Coronary artery (tissue), 2 donors: Measurements from ENCODE around the gene ZG16B.

Experiments used
- DNase-seq: peaks from one replicate; pipeline ENCODE4 v3.0.0-alpha.2; 2017; ENCODE audit warnings: low spot score
- H3K27ac ChIP-seq, 2 donors: fragments of 200-600 bp; sonication (generic); one replicate each; pipeline ENCODE4 v1.5.1; 2016 to 2019
- H3K4me3 ChIP-seq: fragments of 200-600 bp; sonication (generic); 2 replicates; pipeline ENCODE4 v1.5.1; 2016; ENCODE audit warnings: mild to moderate bottlenecking, moderate library complexity
- CTCF ChIP-seq: fragments of 200-600 bp; sonication (generic); IDR thresholded peaks from one replicate; pipeline ENCODE4 v1.5.1; 2019; ENCODE audit warnings: antibody characterized with exemption

The ZG16B gene

GRCh38 chr16:2786061-2786825 lies 43.9 kb upstream of the ZG16B start:
- Histone ChIP-seq H3K27ac (no peak overlapping the region), H3K4me3 (no peak overlapping the region)
- TF ChIP-seq CTCF: no peak
- DNase-seq: no peak

DNA sequence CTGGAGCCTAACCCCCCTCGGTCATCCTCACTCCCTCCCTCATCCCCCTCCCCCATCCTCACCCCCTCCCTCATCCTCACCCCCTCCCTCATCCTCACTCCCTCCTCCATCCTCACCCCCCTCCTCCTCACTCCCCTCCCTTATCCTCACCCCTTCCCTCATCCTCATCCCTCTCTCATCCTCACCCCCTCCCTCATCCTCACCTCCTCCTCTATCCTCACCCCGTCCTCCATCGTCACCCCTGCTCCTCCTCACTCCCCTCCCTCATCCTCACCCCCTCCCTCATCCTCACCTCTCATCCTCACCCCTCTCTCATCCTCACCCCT lies 43.3 kb upstream of the ZG16B start:
- Histone ChIP-seq H3K4me3 (no peak overlapping the region), H3K27ac (no peak overlapping the region)
- TF ChIP-seq CTCF: no peak
- no peak for DNase-seq

DNA sequence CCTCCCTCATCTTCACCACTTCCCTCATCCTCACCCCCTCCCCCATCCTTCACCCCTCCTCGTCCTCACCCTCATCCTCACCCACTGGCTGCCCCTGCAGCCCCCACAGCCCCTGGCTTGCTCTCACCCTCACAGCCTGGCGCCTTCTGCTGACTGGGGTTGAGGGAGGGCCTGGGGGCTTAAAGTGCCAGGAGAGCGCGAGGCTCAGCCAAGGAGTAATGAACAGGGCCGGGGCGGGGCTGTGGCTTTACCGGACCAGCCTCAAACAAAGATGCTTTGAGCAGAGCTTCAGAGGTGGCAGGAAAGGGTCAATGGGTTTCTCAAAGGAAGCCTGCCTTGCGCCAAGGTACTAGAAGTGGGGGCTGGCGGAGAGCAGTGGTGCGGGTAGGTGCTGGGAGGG lies 42.7 kb upstream of the ZG16B start, which contains the start of gene PRSS33:
PRSS33 (minus strand) TSS at position 155 of the 400 bp plus-strand sequence. CDS start 1,013 bp downstream, outside the sequence.
- DNase-seq: no peak
- no peak for TF ChIP-seq CTCF
- H3K27ac ChIP-seq: no peak within 1 kb of the TSS
- H3K4me3 ChIP-seq: no peak within 1 kb of the TSS

DNA sequence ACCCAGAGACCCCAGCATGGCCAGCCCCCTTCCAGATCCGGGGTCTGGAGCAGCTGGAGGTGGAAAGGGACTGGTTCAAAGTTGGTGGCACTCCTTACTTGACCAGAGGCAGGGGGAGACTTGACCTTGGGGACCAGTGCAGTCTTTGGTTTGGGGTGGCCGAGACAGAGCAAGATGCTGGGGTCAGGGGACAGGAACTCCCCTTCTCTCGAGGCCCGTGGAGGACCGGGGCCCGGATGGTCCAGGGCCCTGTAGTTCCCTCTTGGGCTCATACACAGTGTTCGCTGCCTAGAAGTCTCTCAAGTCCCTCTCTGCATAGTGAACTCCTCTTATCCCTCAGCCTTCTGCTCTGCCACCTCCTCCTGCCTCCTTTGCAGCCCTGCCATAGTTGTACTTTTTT lies 42.1 kb upstream of the ZG16B start:
- no peak for TF ChIP-seq CTCF
- no peak overlapping the region for H3K4me3 ChIP-seq
- DNase-seq: no peak
- H3K27ac ChIP-seq: no peak overlapping the region

GRCh38 chr16:2790631-2791030 lies 39.5 kb upstream of the ZG16B start:
- no peak for DNase-seq
- no peak overlapping the region for H3K4me3 ChIP-seq
- H3K27ac ChIP-seq: no peak overlapping the region
- TF ChIP-seq CTCF: no peak

DNA sequence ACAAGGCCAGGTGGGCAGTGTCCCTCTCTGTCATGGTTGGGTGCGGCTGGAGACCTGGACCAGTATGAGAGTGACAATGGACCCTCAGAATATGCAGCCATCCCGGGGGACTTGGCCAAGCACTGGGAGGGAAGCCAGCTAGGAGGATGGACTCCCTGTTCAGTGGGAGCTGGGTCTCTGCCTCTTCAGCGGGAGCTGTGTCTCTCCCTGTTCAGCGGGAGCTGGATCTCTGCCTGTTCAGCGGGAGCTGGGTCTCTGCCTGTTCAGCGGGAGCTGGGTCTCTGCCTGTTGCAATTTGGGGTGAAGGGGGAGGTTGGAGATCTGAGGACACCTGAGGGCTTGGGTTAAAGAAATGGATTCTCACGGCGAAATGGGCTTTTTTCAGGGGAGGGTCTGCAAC lies 38.9 kb upstream of the ZG16B start:
- Histone ChIP-seq H3K27ac (no peak overlapping the region), H3K4me3 (no peak overlapping the region)
- no peak for DNase-seq
- TF ChIP-seq CTCF: no peak

DNA sequence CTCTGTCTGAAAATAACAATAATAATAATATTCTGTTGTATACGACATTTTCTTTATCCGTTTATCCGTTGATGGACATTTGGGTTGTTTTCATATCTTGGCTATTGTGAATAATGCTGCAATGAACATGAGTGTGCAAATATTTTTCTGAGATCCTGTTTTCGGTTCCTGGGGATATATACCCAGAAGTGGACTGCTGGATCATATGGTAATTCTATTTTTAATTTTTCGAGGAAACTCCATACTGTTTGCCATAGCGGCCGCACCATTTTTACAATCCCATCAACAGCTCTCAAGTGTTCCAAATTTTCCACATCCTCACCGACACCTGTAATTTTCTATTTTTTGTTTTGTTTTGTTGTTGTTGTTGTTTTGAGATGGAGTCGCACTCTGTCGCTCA lies 37.2 kb upstream of the ZG16B start:
- no peak for TF ChIP-seq CTCF
- no peak overlapping the region for H3K4me3 ChIP-seq
- no peak overlapping the region for H3K27ac ChIP-seq
- no peak for DNase-seq
